Urinary bladder (tissue), 4 donors: ENCODE measurements around the gene RASSF4. TPM values are rescaled to one million over a fixed set of nuclear protein-coding genes. Genes with fewer than 3 reads are reported as not detected.
"Not testable (repeated sequence)": the region's sequence is repeated elsewhere in the genome, so short reads cannot be mapped to it uniquely, and the experiment has no call there.

Experiments
- DNase-seq: peaks from one replicate; pipeline ENCODE4 v3.0.0-alpha.2; 2015; ENCODE audit errors: extremely low spot score
- H3K27ac ChIP-seq: one replicate; pipeline ENCODE4 v1.5.1; 2013; ENCODE audit warnings: low read depth, mild to moderate bottlenecking, moderate library complexity
- H3K36me3 ChIP-seq: one replicate; pipeline ENCODE4 v1.6.1; 2013; ENCODE audit warnings: mild to moderate bottlenecking, moderate library complexity; ENCODE audit not compliant: insufficient read depth
- H3K4me1 ChIP-seq: one replicate; pipeline ENCODE4 v1.6.1; 2013; ENCODE audit warnings: mild to moderate bottlenecking, moderate library complexity; ENCODE audit not compliant: insufficient read depth
- H3K4me3 ChIP-seq: one replicate; pipeline ENCODE4 v1.5.1; 2013; ENCODE audit warnings: low read depth, low read length
- WGBS: extraction: QIAGEN DNeasy Blood & Tissue Kit; methylation state at CpG from one replicate; pipeline ENCODE4 v1.1.7; 2013; 5-methylcytosine and 5-hydroxymethylcytosine counted together
- polyA plus RNA-seq: library from polyadenylated mRNA; stranded (reverse); fragments of 200-250 nt; gene quantifications from one replicate; pipeline ENCODE4 v1.2.3, GENCODE V29; 2013
- total RNA-seq: library from RNA; depleted of rRNA; stranded (reverse); fragments of >200 nt; gene quantifications from one replicate; pipeline ENCODE4 v1.2.3, GENCODE V29; 2014
- donor health status: healthy with polysubstance abuse.
- donor health status: healthy.

RASSF4 gene
- total and polyA plus RNA-seq, 2 donors = 12.2 to 55.1 TPM

GRCh38 chr10:45004661-45005060 is 45.1 kb downstream of the RASSF4 start:
- H3K36me3 ChIP-seq = no peaks in the 10 kb centered on the region
- no peak for DNase-seq
- no peak overlapping the region for H3K4me3 ChIP-seq
- H3K27ac ChIP-seq = no peak overlapping the region
- no peaks in the 10 kb centered on the region for H3K4me1 ChIP-seq
- 80% methylated on average over 3 of the region's 3 CpGs for WGBS

- DNase-seq = no peak
- H3K4me3 ChIP-seq = no peak overlapping the region
- no peaks in the 10 kb centered on the region for H3K4me1 ChIP-seq
- H3K27ac ChIP-seq = no peak overlapping the region
- 92% methylated on average over 1 of the region's 1 CpG for WGBS
- H3K36me3 ChIP-seq = no peaks in the 10 kb centered on the region
Measured at GRCh38 chr10:45005284-45005683, 45.7 kb downstream of the RASSF4 start.

GRCh38 chr10:45006276-45007030 is 46.9 kb downstream of the RASSF4 start:
- H3K36me3 ChIP-seq = no peaks in the 10 kb centered on the region
- 92% methylated on average over 3 of the region's 3 CpGs for WGBS
- DNase-seq = no peak
- no peaks in the 10 kb centered on the region for H3K4me1 ChIP-seq
- H3K27ac ChIP-seq = no peak overlapping the region
- H3K4me3 ChIP-seq = no peak overlapping the region

GRCh38 chr10:45008524-45009161 is 49.0 kb downstream of the RASSF4 start:
- H3K27ac ChIP-seq = no peak overlapping the region
- no peak overlapping the region for H3K4me3 ChIP-seq
- no peaks in the 10 kb centered on the region for H3K36me3 ChIP-seq
- DNase-seq = peak; percentile 74
- no peaks in the 10 kb centered on the region for H3K4me1 ChIP-seq
- WGBS = 7% methylated on average over 8 of the region's 8 CpGs

- DNase-seq = not testable (repeated sequence)
- WGBS = 81% methylated on average over 10 of the region's 10 CpGs
Measured at GRCh38 chr10:45014557-45014956, 55.0 kb downstream of the RASSF4 start.

GRCh38 chr10:45015590-45015989 is 56.0 kb downstream of the RASSF4 start:
- H3K36me3 ChIP-seq = no peaks in the 10 kb centered on the region
- 43% methylated on average over 2 of the region's 2 CpGs for WGBS
- H3K4me3 ChIP-seq = no peak overlapping the region
- H3K4me1 ChIP-seq = no peaks in the 10 kb centered on the region
- no peak overlapping the region for H3K27ac ChIP-seq
- DNase-seq = no peak

More at GRCh38 chr10:45014557-45014956, 55.0 kb downstream of the RASSF4 start:
- H3K4me1 ChIP-seq, H3K27ac ChIP-seq, H3K36me3 ChIP-seq, H3K4me3 ChIP-seq: not testable (repeated sequence)

GRCh38 chr10:45023426-45023825 is 63.8 kb downstream of the RASSF4 start:
- H3K4me3 ChIP-seq = no peak overlapping the region
- H3K27ac ChIP-seq = no peak overlapping the region
- WGBS = 90% methylated on average over 2 of the region's 2 CpGs
- H3K36me3 ChIP-seq = no peaks in the 10 kb centered on the region
- DNase-seq = no peak
- H3K4me1 ChIP-seq = no peaks in the 10 kb centered on the region

- H3K27ac ChIP-seq = no peak overlapping the region
- no peak for DNase-seq
- H3K4me3 ChIP-seq = no peak overlapping the region
- no peaks in the 10 kb centered on the region for H3K4me1 ChIP-seq
- no peaks in the 10 kb centered on the region for H3K36me3 ChIP-seq
Measured at GRCh38 chr10:45034301-45034700, 74.7 kb downstream of the RASSF4 start.

GRCh38 chr10:45035673-45036072 is 76.1 kb downstream of the RASSF4 start:
- no peaks in the 10 kb centered on the region for H3K4me1 ChIP-seq
- no peaks in the 10 kb centered on the region for H3K36me3 ChIP-seq
- H3K27ac ChIP-seq = no peak overlapping the region
- H3K4me3 ChIP-seq = no peak overlapping the region
- no peak for DNase-seq

- H3K4me1 ChIP-seq = no peaks in the 10 kb centered on the region
- H3K4me3 ChIP-seq = no peak overlapping the region
- H3K27ac ChIP-seq = no peak overlapping the region
- DNase-seq = no peak
- H3K36me3 ChIP-seq = no peaks in the 10 kb centered on the region
Measured at GRCh38 chr10:45040921-45041542, 81.4 kb downstream of the RASSF4 start.

GRCh38 chr10:45044290-45044689 is 84.7 kb downstream of the RASSF4 start:
- no peak overlapping the region for H3K27ac ChIP-seq
- DNase-seq = no peak
- H3K4me3 ChIP-seq = no peak overlapping the region
- no peaks in the 10 kb centered on the region for H3K4me1 ChIP-seq
- 35% methylated on average over 7 of the region's 7 CpGs for WGBS
- no peaks in the 10 kb centered on the region for H3K36me3 ChIP-seq

Other genes starting within 250 kb of the RASSF4 start
- not detected for gene TMEM72, start 48.5 kb upstream of the RASSF4 start, total RNA-seq
- gene TMEM72, start 48.5 kb upstream of the RASSF4 start, polyA plus RNA-seq = not detected
- gene DEPP1, start 19.0 kb downstream of the RASSF4 start, total RNA-seq = 15.5 TPM
- gene DEPP1, start 19.0 kb downstream of the RASSF4 start, polyA plus RNA-seq = 51.6 TPM
- 44.4 TPM for gene ZNF22, start 41.1 kb downstream of the RASSF4 start, total RNA-seq
- 17.1 TPM for gene ZNF22, start 41.1 kb downstream of the RASSF4 start, polyA plus RNA-seq